Mesothelial cell of epicardium (in vitro differentiated cells): ENCODE data around the gene FAP. TPM values are rescaled to one million over a fixed set of nuclear protein-coding genes. Genes with fewer than 3 reads are reported as not detected.

Source experiments
- DNase-seq, 2 experiments: peaks; one replicate each; pipeline ENCODE4 v3.0.0; 2021; ENCODE audit warnings: low spot score in 2 of 2; ENCODE audit not compliant: unreplicated experiment in 2 of 2
- H3K27ac Mint-ChIP-seq: 2 replicates; pipeline ENCODE4 v1.8.0; 2021; ENCODE audit warnings: mixed read lengths
- H3K27me3 Mint-ChIP-seq: 2 replicates; pipeline ENCODE4 v1.8.0; 2021; ENCODE audit warnings: low read depth, mixed read lengths
- H3K36me3 Mint-ChIP-seq: 2 replicates; pipeline ENCODE4 v1.8.0; 2021; ENCODE audit warnings: mixed read lengths
- H3K4me1 Mint-ChIP-seq: 2 replicates; pipeline ENCODE4 v1.8.0; 2021; ENCODE audit warnings: mixed read lengths
- H3K4me3 Mint-ChIP-seq: 2 replicates; pipeline ENCODE4 v1.8.0; 2021; ENCODE audit warnings: mild to moderate bottlenecking, moderate library complexity, mixed read lengths
- H3K9me3 Mint-ChIP-seq: 2 replicates; pipeline ENCODE4 v1.8.0; 2021; ENCODE audit warnings: mixed read lengths
- CTCF ChIP-seq: fragments of 200-600 bp; sonication (generic); IDR thresholded peaks from one replicate; pipeline ENCODE4 v1.5.0; 2021; ENCODE audit warnings: antibody characterized with exemption; ENCODE audit not compliant: unreplicated experiment
- total RNA-seq: library from RNA; stranded (reverse); gene quantifications from 3 replicates; pipeline ENCODE4 v1.2.1, GENCODE V29; 2021

The FAP gene
- total RNA-seq, 1 donor from 2014 or later, result 59.6 TPM

- Mint-ChIP-seq H3K4me3 (no peak overlapping the region), H3K27me3 (no peaks in the 10 kb centered on the region), H3K9me3 (peaks cover 5% of the 10 kb centered on the region), H3K36me3 (no peaks in the 10 kb centered on the region), H3K27ac (no peak overlapping the region), H3K4me1 (peaks cover 9% of the 10 kb centered on the region)
- no peak for TF ChIP-seq CTCF
- no peak for DNase-seq
These were observed 15.4 kb upstream of the FAP start for GRCh38 chr2:162258686-162259085.

GRCh38 chr2:162258169-162258568 is 14.9 kb upstream of the FAP start:
- TF ChIP-seq CTCF, result no peak
- peaks cover 3% of the 10 kb centered on the region for H3K9me3 Mint-ChIP-seq
- H3K4me1 Mint-ChIP-seq, result peaks cover 9% of the 10 kb centered on the region
- H3K36me3 Mint-ChIP-seq, result no peaks in the 10 kb centered on the region
- no peak for DNase-seq
- H3K27me3 Mint-ChIP-seq, result no peaks in the 10 kb centered on the region
- H3K27ac Mint-ChIP-seq, result no peak overlapping the region
- H3K4me3 Mint-ChIP-seq, result no peak overlapping the region

GRCh38 chr2:162257425-162257824 is 14.2 kb upstream of the FAP start:
- Mint-ChIP-seq H3K4me1 (peaks cover 12% of the 10 kb centered on the region), H3K36me3 (no peaks in the 10 kb centered on the region), H3K4me3 (no peak overlapping the region), H3K9me3 (no peaks in the 10 kb centered on the region), H3K27me3 (no peaks in the 10 kb centered on the region), H3K27ac (no peak overlapping the region)
- TF ChIP-seq CTCF, result no peak
- no peak for DNase-seq

- Mint-ChIP-seq H3K36me3 (no peaks in the 10 kb centered on the region), H3K4me3 (no peak overlapping the region), H3K27me3 (no peaks in the 10 kb centered on the region), H3K27ac (no peak overlapping the region), H3K9me3 (no peaks in the 10 kb centered on the region), H3K4me1 (peaks cover 15% of the 10 kb centered on the region)
- DNase-seq, result no peak
- no peak for TF ChIP-seq CTCF
These were observed 13.3 kb upstream of the FAP start for GRCh38 chr2:162256591-162256991.

- Mint-ChIP-seq H3K36me3 (peaks cover 2% of the 10 kb centered on the region), H3K9me3 (peaks cover 12% of the 10 kb centered on the region), H3K27me3 (no peaks in the 10 kb centered on the region), H3K27ac (no peak overlapping the region), H3K4me3 (no peak overlapping the region), H3K4me1 (peaks cover 15% of the 10 kb centered on the region)
- no peak for TF ChIP-seq CTCF
- DNase-seq, result no peak
These were observed 11.1 kb upstream of the FAP start for GRCh38 chr2:162254236-162254871.

GRCh38 chr2:162253435-162253834 is 10.2 kb upstream of the FAP start:
- Mint-ChIP-seq H3K27me3 (no peaks in the 10 kb centered on the region), H3K9me3 (peaks cover 18% of the 10 kb centered on the region), H3K4me3 (no peak overlapping the region), H3K36me3 (peaks cover 2% of the 10 kb centered on the region), H3K4me1 (peaks cover 15% of the 10 kb centered on the region), H3K27ac (no peak overlapping the region)
- TF ChIP-seq CTCF, result no peak
- DNase-seq, result no peak
